Type B pancreatic cell (in vitro differentiated cells): ENCODE data around the gene KRTAP26-1. TPM values are rescaled to one million over a fixed set of nuclear protein-coding genes. Genes with fewer than 3 reads are reported as not detected.

Source experiments
- DNase-seq: peaks from one replicate; pipeline ENCODE4 v3.0.0; 2021; ENCODE audit warnings: mixed read lengths; ENCODE audit not compliant: unreplicated experiment; ENCODE audit errors: extremely low spot score
- H3K27ac Mint-ChIP-seq: 2 replicates; pipeline ENCODE4 v1.8.0; 2021; ENCODE audit warnings: mild to moderate bottlenecking, mixed read lengths
- H3K27me3 Mint-ChIP-seq: 2 replicates; pipeline ENCODE4 v1.8.0; 2021; ENCODE audit warnings: mixed read lengths
- H3K36me3 Mint-ChIP-seq: 2 replicates; pipeline ENCODE4 v1.8.0; 2021; ENCODE audit warnings: mixed read lengths
- H3K4me1 Mint-ChIP-seq: one replicate; pipeline ENCODE4 v1.8.0; 2021; ENCODE audit warnings: mixed read lengths; ENCODE audit not compliant: unreplicated experiment
- H3K4me3 Mint-ChIP-seq: 2 replicates; pipeline ENCODE4 v1.8.0; 2021; ENCODE audit warnings: mild to moderate bottlenecking, mixed read lengths
- H3K9me3 Mint-ChIP-seq: 2 replicates; pipeline ENCODE4 v1.8.0; 2021; ENCODE audit warnings: mixed read lengths
- total RNA-seq: library from RNA; stranded (reverse); gene quantifications from 2 replicates; pipeline ENCODE4 v1.2.1, GENCODE V29; 2021; ENCODE audit warnings: low replicate concordance
- TF ChIP-seq, protein P1 (sequence below): fragments of 200-600 bp; sonication (generic); conservative IDR thresholded peaks from 2 replicates; pipeline ENCODE4 v1.5.0; 2021; ENCODE audit warnings: antibody characterized with exemption, mild to moderate bottlenecking

The KRTAP26-1 gene
- total RNA-seq, 1 donor from 2014 or later = not detected

DNA sequence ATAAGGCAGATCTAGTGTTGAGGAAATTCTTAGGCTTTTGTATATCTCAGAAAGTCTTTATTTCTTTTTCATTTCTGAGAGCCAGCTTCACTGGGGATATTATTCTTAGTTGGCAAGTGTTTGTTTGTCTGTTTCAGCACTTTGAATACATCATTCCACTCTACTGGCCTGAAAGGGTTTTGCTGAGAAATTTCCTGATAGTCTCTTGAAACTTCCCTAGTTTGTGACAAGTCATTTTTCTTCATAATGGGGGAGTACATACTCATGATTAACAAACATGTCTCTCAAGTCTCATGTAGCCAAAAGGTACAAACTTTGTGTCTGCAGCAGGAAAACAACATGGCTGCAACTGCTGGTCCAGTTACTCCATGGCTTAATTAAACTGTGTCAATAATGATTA is 6.3 kb upstream of the KRTAP26-1 start:
- DNase-seq = no peak
- Mint-ChIP-seq H3K4me3 (no peak overlapping the region), H3K27me3 (no peaks in the 10 kb centered on the region), H3K27ac (no peak overlapping the region), H3K4me1 (no peaks in the 10 kb centered on the region), H3K36me3 (no peaks in the 10 kb centered on the region), H3K9me3 (no peaks in the 10 kb centered on the region)
- TF ChIP-seq, protein P1, sequence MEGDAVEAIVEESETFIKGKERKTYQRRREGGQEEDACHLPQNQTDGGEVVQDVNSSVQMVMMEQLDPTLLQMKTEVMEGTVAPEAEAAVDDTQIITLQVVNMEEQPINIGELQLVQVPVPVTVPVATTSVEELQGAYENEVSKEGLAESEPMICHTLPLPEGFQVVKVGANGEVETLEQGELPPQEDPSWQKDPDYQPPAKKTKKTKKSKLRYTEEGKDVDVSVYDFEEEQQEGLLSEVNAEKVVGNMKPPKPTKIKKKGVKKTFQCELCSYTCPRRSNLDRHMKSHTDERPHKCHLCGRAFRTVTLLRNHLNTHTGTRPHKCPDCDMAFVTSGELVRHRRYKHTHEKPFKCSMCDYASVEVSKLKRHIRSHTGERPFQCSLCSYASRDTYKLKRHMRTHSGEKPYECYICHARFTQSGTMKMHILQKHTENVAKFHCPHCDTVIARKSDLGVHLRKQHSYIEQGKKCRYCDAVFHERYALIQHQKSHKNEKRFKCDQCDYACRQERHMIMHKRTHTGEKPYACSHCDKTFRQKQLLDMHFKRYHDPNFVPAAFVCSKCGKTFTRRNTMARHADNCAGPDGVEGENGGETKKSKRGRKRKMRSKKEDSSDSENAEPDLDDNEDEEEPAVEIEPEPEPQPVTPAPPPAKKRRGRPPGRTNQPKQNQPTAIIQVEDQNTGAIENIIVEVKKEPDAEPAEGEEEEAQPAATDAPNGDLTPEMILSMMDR = no peak

DNA sequence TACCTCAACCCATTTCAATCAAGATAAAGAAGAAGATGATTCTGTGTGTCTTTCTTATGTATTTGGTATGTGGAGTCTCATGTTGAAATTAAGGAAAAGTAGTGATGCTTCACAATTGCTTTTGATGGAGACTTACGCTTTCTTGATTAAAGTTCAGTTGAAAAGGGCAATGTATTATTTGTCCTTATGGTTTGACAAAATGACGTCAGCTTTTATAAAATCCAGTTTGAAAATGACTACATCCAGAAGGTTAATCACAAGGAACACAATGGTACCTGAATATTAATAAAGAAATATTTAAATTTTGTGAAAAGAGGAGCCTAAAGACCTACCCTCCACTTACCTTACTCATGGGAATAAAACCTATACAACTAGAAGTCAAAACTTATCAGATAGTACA is 4.4 kb downstream of the KRTAP26-1 start:
- TF ChIP-seq, protein P1 = no peak
- H3K4me1 Mint-ChIP-seq = no peaks in the 10 kb centered on the region
- DNase-seq = no peak
- H3K9me3 Mint-ChIP-seq = no peaks in the 10 kb centered on the region
- H3K27me3 Mint-ChIP-seq = no peaks in the 10 kb centered on the region
- no peaks in the 10 kb centered on the region for H3K36me3 Mint-ChIP-seq
- no peak overlapping the region for H3K4me3 Mint-ChIP-seq
- H3K27ac Mint-ChIP-seq = no peak overlapping the region

DNA sequence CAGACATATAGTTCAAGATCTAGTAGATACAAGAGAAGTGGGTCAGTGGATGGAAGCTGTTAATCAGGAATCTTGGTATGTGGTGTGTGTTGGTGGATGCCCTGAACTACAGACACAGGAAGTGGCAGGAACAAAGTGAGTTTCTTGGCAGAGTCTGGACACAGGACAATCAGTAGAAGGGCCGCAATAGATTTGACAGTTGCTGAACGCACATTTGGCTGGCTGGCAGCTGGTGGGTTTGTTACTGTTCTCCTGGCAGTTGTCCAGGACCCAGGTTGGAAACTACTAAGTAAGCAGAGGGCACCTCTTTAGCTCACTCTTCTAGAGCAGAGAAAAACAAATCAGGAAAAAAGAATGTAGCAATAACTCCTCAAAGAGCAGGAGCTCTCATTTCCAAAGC is 13.2 kb downstream of the KRTAP26-1 start:
- Mint-ChIP-seq H3K36me3 (no peaks in the 10 kb centered on the region), H3K4me1 (peaks cover 5% of the 10 kb centered on the region), H3K27me3 (no peaks in the 10 kb centered on the region), H3K27ac (no peak overlapping the region), H3K4me3 (no peak overlapping the region), H3K9me3 (no peaks in the 10 kb centered on the region)
- TF ChIP-seq, protein P1 = no peak
- DNase-seq = no peak

DNA sequence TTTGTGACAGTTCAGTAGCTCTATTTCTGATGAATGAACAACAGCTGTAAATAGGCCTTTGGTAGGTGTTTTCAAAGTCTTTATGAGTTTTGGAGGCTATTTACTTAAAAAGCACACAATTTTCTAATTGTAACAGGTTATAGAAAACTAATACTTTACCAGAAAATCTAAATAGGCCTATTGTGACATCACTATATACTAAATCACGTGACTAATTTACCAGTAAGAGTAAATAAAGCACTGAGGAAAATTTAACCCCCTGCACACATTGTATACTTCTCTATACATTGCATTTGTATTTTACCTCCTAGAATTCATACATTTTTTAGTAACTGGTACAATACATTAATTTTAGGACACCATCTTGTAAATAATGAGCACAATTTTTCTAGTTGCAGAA is 15.0 kb downstream of the KRTAP26-1 start:
- Mint-ChIP-seq H3K4me3 (no peak overlapping the region), H3K27me3 (no peaks in the 10 kb centered on the region), H3K36me3 (no peaks in the 10 kb centered on the region), H3K4me1 (peaks cover 5% of the 10 kb centered on the region), H3K27ac (no peak overlapping the region), H3K9me3 (no peaks in the 10 kb centered on the region)
- TF ChIP-seq, protein P1 = no peak
- no peak for DNase-seq

DNA sequence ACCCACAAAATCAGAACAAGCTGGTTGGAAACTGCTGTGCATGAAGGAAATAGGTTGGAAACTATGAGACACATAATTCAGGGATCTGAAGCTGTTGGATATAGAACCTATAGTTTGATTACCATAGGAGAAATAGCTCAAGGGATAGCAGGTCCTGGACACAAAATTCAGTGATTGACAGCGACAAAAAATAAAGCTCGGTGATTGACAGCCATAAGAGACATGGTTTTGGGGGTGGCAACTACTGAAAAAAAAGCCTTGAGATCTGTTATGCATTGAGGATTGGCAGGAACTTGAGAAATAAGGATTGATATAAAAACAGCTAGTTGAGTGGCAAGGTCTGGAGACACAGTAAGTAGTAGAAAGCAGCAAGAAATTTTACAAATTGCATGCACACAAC is 30.9 kb downstream of the KRTAP26-1 start, which contains the start of gene KRTAP25-1:
Gene KRTAP25-1, minus strand, starts transcription at position 300 of the 400 bp plus-strand sequence. Its CDS starts 24 bp downstream, at position 276.
- Mint-ChIP-seq H3K4me3 (no peak within 1 kb of the TSS), H3K4me1 (no peaks in the 10 kb centered on the region), H3K9me3 (no peaks in the 10 kb centered on the region), H3K36me3 (no peaks in the 10 kb centered on the region), H3K27me3 (no peaks in the 10 kb centered on the region), H3K27ac (no peak within 1 kb of the TSS)
- DNase-seq = no peak
- TF ChIP-seq, protein P1 = no peak

DNA sequence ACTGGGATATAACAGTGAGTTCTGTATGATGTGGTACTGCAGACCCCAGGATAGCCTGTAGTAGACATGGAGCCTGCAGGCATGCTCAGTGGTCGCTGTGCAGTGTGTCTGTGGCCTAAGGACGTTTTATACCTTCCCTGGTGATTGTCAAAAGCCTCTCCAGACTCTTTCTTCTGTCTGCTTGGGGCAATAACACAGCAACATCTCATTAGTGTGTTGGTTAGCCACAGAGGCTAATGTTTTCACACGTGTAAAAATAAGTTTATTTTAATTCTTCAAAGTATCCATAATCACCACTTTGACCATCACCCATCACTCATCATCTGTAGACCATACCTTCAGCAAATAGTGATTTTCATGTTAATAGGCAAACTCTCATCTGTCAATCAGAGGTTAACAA is 37.3 kb downstream of the KRTAP26-1 start, which contains the start of gene KRTAP24-1:
Gene KRTAP24-1, minus strand, starts transcription at position 101 of the 400 bp plus-strand sequence. Its CDS starts 18 bp downstream, at position 83.
- Mint-ChIP-seq H3K4me1 (peaks cover 10% of the 10 kb centered on the region), H3K36me3 (no peaks in the 10 kb centered on the region), H3K4me3 (no peak within 1 kb of the TSS), H3K9me3 (no peaks in the 10 kb centered on the region), H3K27me3 (no peaks in the 10 kb centered on the region), H3K27ac (no peak within 1 kb of the TSS)
- no peak for DNase-seq
- TF ChIP-seq, protein P1 = no peak
